ENCODE results near the gene CT55. TPM values are rescaled to one million over a fixed set of nuclear protein-coding genes. Genes with fewer than 3 reads are reported as not detected.
"Not testable (repeated sequence)": the region's sequence is repeated elsewhere in the genome, so short reads cannot be mapped to it uniquely, and the experiment has no call there.

Gene CT55, protein sequence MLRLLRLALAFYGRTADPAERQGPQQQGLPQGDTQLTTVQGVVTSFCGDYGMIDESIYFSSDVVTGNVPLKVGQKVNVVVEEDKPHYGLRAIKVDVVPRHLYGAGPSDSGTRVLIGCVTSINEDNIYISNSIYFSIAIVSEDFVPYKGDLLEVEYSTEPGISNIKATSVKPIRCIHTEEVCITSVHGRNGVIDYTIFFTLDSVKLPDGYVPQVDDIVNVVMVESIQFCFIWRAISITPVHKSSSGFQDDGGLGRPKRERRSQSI
- total RNA-seq (not detected), polyA plus RNA-seq (not detected)

- H3K27ac ChIP-seq (ENCODE audit: insufficient read depth, low read length, poor library complexity, severe bottlenecking), result no peak within 1 kb of the TSS
- H3K4me1 ChIP-seq (ENCODE audit: control insufficient read depth, insufficient read depth, low read length, poor library complexity, severe bottlenecking), result no peaks in the 10 kb centered on the region
- DNase-seq (no peak), ATAC-seq (ENCODE audit: low read depth in 2 of 2) (no peak)
- Mint-ChIP-seq H3K36me3 (no peaks in the 10 kb centered on the region), H3K9me3 (peaks cover 0 to 1% (median 0%) of the 10 kb centered on the region in 7 donors), H3K4me3 (no peak within 1 kb of the TSS), H3K4me1 (peaks cover 0 to 3% (median 0%) of the 10 kb centered on the region in 4 donors), H3K27me3 (peaks cover 41% of the 10 kb centered on the region), H3K27ac (peak within 1 kb of the TSS in 1 of 3 donors; percentile 11)
- peaks cover 6% of the 10 kb centered on the region for H3K27me3 ChIP-seq (ENCODE audit: control insufficient read depth, insufficient read depth, low read length)
- no peak within 1 kb of the TSS for H3K4me3 ChIP-seq (ENCODE audit: low read depth, low read length)
- no peaks in the 10 kb centered on the region for H3K9me3 ChIP-seq (ENCODE audit: control insufficient read depth in 2 of 2, low read length in 2 of 2)
- no peaks in the 10 kb centered on the region for H3K36me3 ChIP-seq (ENCODE audit: control insufficient read depth, insufficient read depth, low read length)
Observed at GRCh38 chrX:135170877-135171519, at the start of gene CT55. TSS of gene CT55 (minus strand) at chrX:135171398. CDS start at chrX:135171171, 227 bp downstream.

GRCh38 chrX:135213200-135213844 is 42.1 kb upstream of the CT55 start:
- Mint-ChIP-seq H3K27me3 (no peaks in the 10 kb centered on the region), H3K27ac (peak overlapping the region; percentile 33 to 84 (median 56)), H3K4me1 (peaks cover 0 to 13% (median 6%) of the 10 kb centered on the region in 4 donors), H3K9me3 (no peaks in the 10 kb centered on the region), H3K36me3 (no peaks in the 10 kb centered on the region), H3K4me3 (peak overlapping the region in 2 of 4 donors; percentile 30 to 78)
- peak; percentile 82 to 85 for ATAC-seq (ENCODE audit: low read depth in 2 of 2)
- Histone ChIP-seq H3K4me1 (ENCODE audit: control insufficient read depth, insufficient read depth, low read length, poor library complexity, severe bottlenecking) (no peaks in the 10 kb centered on the region), H3K9me3 (ENCODE audit: control insufficient read depth in 2 of 2, low read length in 2 of 2) (no peaks in the 10 kb centered on the region), H3K4me3 (ENCODE audit: low read depth, low read length) (peak overlapping the region; percentile 26), H3K36me3 (ENCODE audit: control insufficient read depth, insufficient read depth, low read length) (no peaks in the 10 kb centered on the region), H3K27me3 (ENCODE audit: control insufficient read depth, insufficient read depth, low read length) (no peaks in the 10 kb centered on the region), H3K27ac (ENCODE audit: insufficient read depth, low read length, poor library complexity, severe bottlenecking) (peak overlapping the region; percentile 23)
- DNase-seq, result peak; percentile 3 to 70 (median 59)

DNA sequence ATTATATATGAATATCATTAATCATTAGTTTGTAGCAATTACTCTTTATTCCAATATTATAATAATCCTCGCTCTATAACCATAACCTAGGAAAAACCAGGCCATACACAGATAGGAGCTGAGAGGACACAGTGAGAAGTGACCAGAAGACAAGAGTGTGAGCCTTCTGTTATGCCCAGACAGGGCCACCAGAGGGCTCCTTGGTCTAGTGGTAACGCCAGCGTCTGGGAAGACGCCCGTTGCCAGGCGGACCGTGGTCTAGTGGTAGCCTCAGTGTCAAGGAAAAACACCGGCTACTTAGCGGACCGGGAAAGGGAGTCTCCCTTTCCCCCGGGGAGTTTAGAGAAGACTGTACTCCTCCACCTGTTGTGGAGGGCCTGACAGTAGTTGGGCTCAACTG is 35.2 kb upstream of the CT55 start:
- H3K27me3 ChIP-seq (ENCODE audit: control insufficient read depth, insufficient read depth, low read length), result peaks cover 10% of the 10 kb centered on the region
- not testable (repeated sequence) for H3K4me1 ChIP-seq (ENCODE audit: control insufficient read depth, insufficient read depth, low read length, poor library complexity, severe bottlenecking); H3K9me3 Mint-ChIP-seq; H3K4me3 Mint-ChIP-seq; H3K9me3 ChIP-seq (ENCODE audit: control insufficient read depth in 2 of 2, low read length in 2 of 2); H3K27ac ChIP-seq (ENCODE audit: insufficient read depth, low read length, poor library complexity, severe bottlenecking); H3K27ac Mint-ChIP-seq; H3K4me3 ChIP-seq (ENCODE audit: low read depth, low read length); H3K36me3 Mint-ChIP-seq; H3K4me1 Mint-ChIP-seq; ATAC-seq (ENCODE audit: low read depth in 2 of 2); DNase-seq; H3K36me3 ChIP-seq (ENCODE audit: control insufficient read depth, insufficient read depth, low read length)
- H3K27me3 Mint-ChIP-seq, result peaks cover 29% of the 10 kb centered on the region

DNA sequence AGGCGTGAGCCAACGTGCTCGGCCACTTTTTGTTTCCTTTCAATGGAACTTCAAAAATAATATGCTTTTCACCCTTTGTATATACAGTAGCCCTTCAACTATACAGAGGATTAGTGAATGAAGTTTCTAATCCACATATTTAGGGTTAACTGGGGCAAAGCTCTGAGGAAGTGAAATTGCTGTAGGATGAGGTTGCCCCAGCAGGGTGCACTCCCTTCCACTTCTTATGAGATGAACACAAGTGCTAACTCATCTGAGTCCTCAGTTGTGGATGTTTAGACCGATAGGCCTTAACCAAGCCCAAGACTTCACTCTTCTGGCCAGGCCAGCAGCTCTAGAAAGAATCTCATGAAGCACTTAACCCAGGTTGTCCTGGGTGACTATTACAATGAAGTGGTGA is 29.1 kb upstream of the CT55 start:
- Mint-ChIP-seq H3K4me1 (no peaks in the 10 kb centered on the region), H3K4me3 (no peak overlapping the region), H3K36me3 (no peaks in the 10 kb centered on the region), H3K27ac (no peak overlapping the region), H3K27me3 (peaks cover 24% of the 10 kb centered on the region), H3K9me3 (no peaks in the 10 kb centered on the region)
- no peak overlapping the region for H3K27ac ChIP-seq (ENCODE audit: insufficient read depth, low read length, poor library complexity, severe bottlenecking)
- no peak overlapping the region for H3K4me3 ChIP-seq (ENCODE audit: low read depth, low read length)
- H3K4me1 ChIP-seq (ENCODE audit: control insufficient read depth, insufficient read depth, low read length, poor library complexity, severe bottlenecking), result no peaks in the 10 kb centered on the region
- H3K9me3 ChIP-seq (ENCODE audit: control insufficient read depth in 2 of 2, low read length in 2 of 2), result no peaks in the 10 kb centered on the region
- ATAC-seq (ENCODE audit: low read depth in 2 of 2) (no peak), DNase-seq (no peak)
- no peaks in the 10 kb centered on the region for H3K36me3 ChIP-seq (ENCODE audit: control insufficient read depth, insufficient read depth, low read length)
- peaks cover 8% of the 10 kb centered on the region for H3K27me3 ChIP-seq (ENCODE audit: control insufficient read depth, insufficient read depth, low read length)

DNA sequence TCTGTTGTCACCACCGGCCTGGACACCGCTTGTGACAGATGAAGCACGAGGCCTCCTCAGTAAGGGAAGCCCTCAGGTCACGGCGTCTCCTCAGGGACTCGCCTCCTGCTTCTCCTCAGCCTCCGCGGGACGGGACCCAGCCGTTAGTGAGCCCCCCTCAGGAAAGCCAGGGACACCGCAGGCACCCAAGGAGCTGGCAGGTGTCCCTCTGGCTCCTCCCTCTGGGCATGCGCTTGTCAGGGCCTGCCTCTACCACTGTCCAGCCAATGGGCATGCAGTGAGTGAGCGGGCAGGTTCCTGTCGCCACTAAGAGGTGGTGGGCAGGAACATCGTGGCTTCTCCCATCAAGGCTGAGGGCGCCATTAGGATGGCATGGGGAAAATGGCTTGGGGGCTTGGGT is 23.5 kb upstream of the CT55 start:
- no peak overlapping the region for H3K27ac Mint-ChIP-seq

GRCh38 chrX:135193740-135194139 is 22.5 kb upstream of the CT55 start:
- Mint-ChIP-seq H3K4me1 (no peaks in the 10 kb centered on the region), H3K4me3 (no peak overlapping the region), H3K27ac (no peak overlapping the region), H3K27me3 (peaks cover 28% of the 10 kb centered on the region), H3K9me3 (peaks cover 0 to 2% (median 0%) of the 10 kb centered on the region in 7 donors), H3K36me3 (no peaks in the 10 kb centered on the region)
- no peak overlapping the region for H3K27ac ChIP-seq (ENCODE audit: insufficient read depth, low read length, poor library complexity, severe bottlenecking)
- DNase-seq, result no peak
- no peaks in the 10 kb centered on the region for H3K4me1 ChIP-seq (ENCODE audit: control insufficient read depth, insufficient read depth, low read length, poor library complexity, severe bottlenecking)
- H3K4me3 ChIP-seq (ENCODE audit: low read depth, low read length), result no peak overlapping the region
- H3K27me3 ChIP-seq (ENCODE audit: control insufficient read depth, insufficient read depth, low read length), result peaks cover 6% of the 10 kb centered on the region
- no peaks in the 10 kb centered on the region for H3K36me3 ChIP-seq (ENCODE audit: control insufficient read depth, insufficient read depth, low read length)
- no peak for ATAC-seq (ENCODE audit: low read depth in 2 of 2)
- H3K9me3 ChIP-seq (ENCODE audit: control insufficient read depth in 2 of 2, low read length in 2 of 2), result no peaks in the 10 kb centered on the region

More for the DNA sequence above, 23.5 kb upstream of the CT55 start:
- Histone ChIP-seq H3K4me3 (ENCODE audit: low read depth, low read length) (no peak overlapping the region), H3K27ac (ENCODE audit: insufficient read depth, low read length, poor library complexity, severe bottlenecking) (no peak overlapping the region), H3K9me3 (ENCODE audit: control insufficient read depth in 2 of 2, low read length in 2 of 2) (no peaks in the 10 kb centered on the region), H3K27me3 (ENCODE audit: control insufficient read depth, insufficient read depth, low read length) (peaks cover 2% of the 10 kb centered on the region), H3K4me1 (ENCODE audit: control insufficient read depth, insufficient read depth, low read length, poor library complexity, severe bottlenecking) (no peaks in the 10 kb centered on the region), H3K36me3 (ENCODE audit: control insufficient read depth, insufficient read depth, low read length) (no peaks in the 10 kb centered on the region)
- Mint-ChIP-seq H3K27me3 (peaks cover 23% of the 10 kb centered on the region), H3K9me3 (peaks cover 0 to 2% (median 0%) of the 10 kb centered on the region in 7 donors), H3K4me3 (no peak overlapping the region), H3K4me1 (no peaks in the 10 kb centered on the region), H3K36me3 (no peaks in the 10 kb centered on the region)
- no peak for DNase-seq
- ATAC-seq (ENCODE audit: low read depth in 2 of 2), result no peak

DNA sequence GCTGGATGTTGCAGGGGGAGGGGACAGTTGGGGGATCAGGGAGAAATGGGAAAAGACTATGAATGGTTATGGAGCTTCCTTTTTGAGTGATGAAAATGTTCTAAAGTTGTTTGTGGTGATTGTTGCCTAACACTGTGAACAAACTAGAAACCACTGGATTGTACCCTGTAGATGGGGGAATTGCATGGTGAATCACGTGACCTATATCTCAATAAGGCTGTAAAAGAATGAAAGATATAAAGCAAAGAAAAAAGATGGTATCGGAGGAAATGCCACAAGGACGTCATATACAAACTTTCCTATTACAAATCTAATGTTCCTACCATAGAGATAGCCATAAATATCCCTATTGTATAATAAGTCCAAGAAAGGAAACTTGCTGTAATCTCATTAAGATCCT is 20.6 kb upstream of the CT55 start:
- Mint-ChIP-seq H3K27me3 (peaks cover 40% of the 10 kb centered on the region), H3K27ac (no peak overlapping the region), H3K36me3 (no peaks in the 10 kb centered on the region), H3K9me3 (peaks cover 0 to 2% (median 0%) of the 10 kb centered on the region in 7 donors), H3K4me1 (no peaks in the 10 kb centered on the region), H3K4me3 (no peak overlapping the region)
- H3K27me3 ChIP-seq (ENCODE audit: control insufficient read depth, insufficient read depth, low read length), result peaks cover 13% of the 10 kb centered on the region
- no peaks in the 10 kb centered on the region for H3K36me3 ChIP-seq (ENCODE audit: control insufficient read depth, insufficient read depth, low read length)
- H3K4me3 ChIP-seq (ENCODE audit: low read depth, low read length), result no peak overlapping the region
- ATAC-seq (ENCODE audit: low read depth in 2 of 2) (no peak), DNase-seq (no peak)
- no peaks in the 10 kb centered on the region for H3K9me3 ChIP-seq (ENCODE audit: control insufficient read depth in 2 of 2, low read length in 2 of 2)
- no peak overlapping the region for H3K27ac ChIP-seq (ENCODE audit: insufficient read depth, low read length, poor library complexity, severe bottlenecking)
- H3K4me1 ChIP-seq (ENCODE audit: control insufficient read depth, insufficient read depth, low read length, poor library complexity, severe bottlenecking), result no peaks in the 10 kb centered on the region

Data from CD4-positive, CD25-positive, alpha-beta regulatory T cell (primary cell).